ENCODE results near the gene MT1E.
"Not testable (repeated sequence)": the region's sequence is repeated elsewhere in the genome, so short reads cannot be mapped to it uniquely, and the experiment has no call there.

MT1E gene

DNA sequence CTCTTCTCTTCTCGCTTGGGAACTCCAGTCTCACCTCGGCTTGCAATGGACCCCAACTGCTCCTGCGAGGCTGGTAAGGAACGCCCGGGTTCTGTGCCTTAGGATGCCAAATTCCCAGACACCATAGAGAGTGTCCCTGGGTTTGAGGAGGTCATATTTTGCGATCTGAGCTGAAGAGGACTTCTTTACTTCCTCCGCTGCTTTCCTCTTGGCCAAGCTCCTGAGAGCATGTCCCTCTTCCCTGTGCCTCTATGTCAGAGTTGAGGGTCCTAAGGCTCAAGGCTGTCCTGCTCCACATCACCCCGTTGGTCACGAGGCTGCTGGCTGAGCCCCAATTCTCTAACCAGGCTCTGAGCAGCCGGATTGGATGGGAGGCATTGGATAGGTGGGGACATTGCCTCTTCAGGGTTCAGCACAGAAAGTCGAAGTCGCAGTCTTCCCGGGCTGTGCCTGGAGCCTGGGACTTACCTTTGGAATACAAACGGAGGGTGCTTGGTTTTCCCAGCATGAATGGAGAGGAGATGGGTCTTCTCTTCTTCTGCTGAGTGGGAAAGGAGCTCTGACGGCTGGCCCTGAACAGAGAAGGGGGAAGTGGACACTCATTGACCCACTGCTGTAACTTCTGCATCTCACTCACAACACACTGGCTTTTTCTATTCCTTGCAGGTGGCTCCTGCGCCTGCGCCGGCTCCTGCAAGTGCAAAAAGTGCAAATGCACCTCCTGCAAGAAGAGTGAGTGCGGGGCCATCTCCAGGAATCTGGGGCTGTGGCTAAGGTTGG is 44.4 kb downstream of the MT1E start:
- ChIA-PET POLR2A (no interaction called here), CTCF (no interaction called here)
- Histone ChIP-seq H3K27ac (ENCODE audit: extremely low read depth, low read depth, low read length) (no peak overlapping the region), H3K36me3 (ENCODE audit: control insufficient read depth in 2 of 2, insufficient read depth in 1 of 2, low read length in 2 of 2) (no peaks in the 10 kb centered on the region), H3K4me1 (ENCODE audit: control insufficient read depth, insufficient read depth, low read length) (no peaks in the 10 kb centered on the region), H3K9me3 (ENCODE audit: control insufficient read depth, insufficient read depth, low read depth, low read length) (no peaks in the 10 kb centered on the region), H3K4me3 (ENCODE audit: low read depth, low read length) (no peak overlapping the region)
- no peak for TF ChIP-seq EGR2 (tag by site-specific recombination; IDR thresholded peaks at IDR 0.05; ENCODE audit: low read depth)
- TF ChIP-seq ZNF639 (tag by site-specific recombination; IDR thresholded peaks at IDR 0.05): no peak
- 0 out of 2 replicates have a peak, but pooled peaks have one; percentile 0 for TF ChIP-seq SCRT2 (tag by site-specific recombination; IDR thresholded peaks at IDR 0.05)
- no peak for TF ChIP-seq ZNF791 (tag by site-specific recombination; IDR thresholded peaks at IDR 0.05)

DNA sequence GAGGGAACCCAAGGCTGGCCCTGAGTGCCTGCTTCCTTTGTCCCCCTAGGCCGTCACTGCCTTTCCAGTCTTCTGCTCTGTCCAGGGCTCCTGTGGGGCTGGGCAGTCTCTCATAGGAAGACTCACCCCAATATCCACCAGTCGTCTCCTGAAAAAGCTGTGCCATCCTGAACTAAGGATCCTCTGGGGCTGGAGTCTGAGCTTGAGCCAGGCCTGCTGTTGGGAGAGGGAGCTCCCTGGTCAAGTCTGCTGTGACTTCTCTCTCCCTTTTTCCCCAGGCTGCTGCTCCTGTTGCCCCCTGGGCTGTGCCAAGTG is 45.0 kb downstream of the MT1E start:
- Histone ChIP-seq H3K27ac (ENCODE audit: extremely low read depth, low read depth, low read length) (no peak overlapping the region), H3K4me3 (ENCODE audit: low read depth, low read length) (no peak overlapping the region), H3K4me1 (ENCODE audit: control insufficient read depth, insufficient read depth, low read length) (no peaks in the 10 kb centered on the region), H3K9me3 (ENCODE audit: control insufficient read depth, insufficient read depth, low read depth, low read length) (no peaks in the 10 kb centered on the region), H3K36me3 (ENCODE audit: control insufficient read depth in 2 of 2, insufficient read depth in 1 of 2, low read length in 2 of 2) (no peaks in the 10 kb centered on the region)
- TF ChIP-seq ZNF404 (tag by site-specific recombination; IDR thresholded peaks at IDR 0.05) (no peak), ZNF830 (tag by site-specific recombination; IDR thresholded peaks at IDR 0.05; ENCODE audit: low read depth) (no peak), ZNF837 (tag by site-specific recombination; IDR thresholded peaks at IDR 0.05) (no peak), ZNF776 (tag by site-specific recombination; IDR thresholded peaks at IDR 0.05; ENCODE audit: borderline replicate concordance) (no peak), ZNF623 (tag by site-specific recombination; IDR thresholded peaks at IDR 0.05) (no peak), ZNF488 (tag by site-specific recombination; IDR thresholded peaks at IDR 0.05) (no peak), ZNF37A (tag by site-specific recombination; IDR thresholded peaks at IDR 0.05) (no peak), ZBTB11 (tag by site-specific recombination; conservative IDR thresholded peaks at IDR 0.05; ENCODE audit: low read depth) (no peak), ZNF48 (tag by site-specific recombination; IDR thresholded peaks at IDR 0.05) (no peak), ZNF473 (tag by site-specific recombination; IDR thresholded peaks at IDR 0.05) (no peak), ZNF324 (tag by site-specific recombination; IDR thresholded peaks at IDR 0.05) (no peak)
- ChIA-PET CTCF (no interaction called here), POLR2A (no interaction called here)

DNA sequence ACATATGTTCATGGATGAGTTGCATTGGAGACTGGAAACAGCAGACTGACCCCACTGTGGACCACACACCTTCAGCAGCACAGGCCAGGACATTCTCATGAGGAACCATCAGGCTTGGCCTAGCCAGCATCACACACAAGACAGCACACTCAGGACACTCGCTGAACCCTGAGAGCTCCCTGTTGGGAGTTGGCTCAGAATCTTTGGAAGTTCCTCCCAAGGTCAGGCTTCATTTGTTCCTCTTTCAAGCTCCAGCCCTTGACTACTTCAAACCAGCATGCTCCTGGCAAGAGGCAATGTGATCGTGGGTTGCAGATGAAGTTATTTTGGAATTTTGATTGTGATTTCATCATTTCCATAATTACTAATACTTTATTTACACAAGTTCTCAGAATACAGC is 46.1 kb downstream of the MT1E start:
- POLR2A ChIA-PET; H3K9me3 ChIP-seq (ENCODE audit: control insufficient read depth, insufficient read depth, low read depth, low read length); H3K4me1 ChIP-seq (ENCODE audit: control insufficient read depth, insufficient read depth, low read length); H3K36me3 ChIP-seq (ENCODE audit: control insufficient read depth in 2 of 2, insufficient read depth in 1 of 2, low read length in 2 of 2); H3K4me3 ChIP-seq (ENCODE audit: low read depth, low read length); H3K27ac ChIP-seq (ENCODE audit: extremely low read depth, low read depth, low read length): not testable (repeated sequence)
- CTCF ChIA-PET: interaction anchor here (3.4 kb wide), 1 partner anchor 30 kb away, joined by 31 read pairs; no protein-coding TSS in a partner anchor

Measured in HEK293 (cell line).